AG09309 (cell line): ENCODE data around the gene EPHA4.

Experiments
- DNase-seq: peaks from one replicate; pipeline ENCODE4 v3.0.0-alpha.2; 2010; ENCODE audit warnings: low read depth
- H3K4me3 ChIP-seq: 2 replicates; pipeline ENCODE4 v1.5.1; 2011; ENCODE audit warnings: mild to moderate bottlenecking, low read depth, low read length, moderate library complexity; ENCODE audit not compliant: control insufficient read depth
- TF ChIP-seq, protein P1 (sequence below): IDR thresholded peaks from 2 replicates; pipeline ENCODE4 v1.5.1; 2011; ENCODE audit warnings: mild to moderate bottlenecking, low read depth, low read length, inconsistent platforms; ENCODE audit not compliant: insufficient read depth, control insufficient read depth; ENCODE audit errors: missing control alignments

The EPHA4 gene

DNA sequence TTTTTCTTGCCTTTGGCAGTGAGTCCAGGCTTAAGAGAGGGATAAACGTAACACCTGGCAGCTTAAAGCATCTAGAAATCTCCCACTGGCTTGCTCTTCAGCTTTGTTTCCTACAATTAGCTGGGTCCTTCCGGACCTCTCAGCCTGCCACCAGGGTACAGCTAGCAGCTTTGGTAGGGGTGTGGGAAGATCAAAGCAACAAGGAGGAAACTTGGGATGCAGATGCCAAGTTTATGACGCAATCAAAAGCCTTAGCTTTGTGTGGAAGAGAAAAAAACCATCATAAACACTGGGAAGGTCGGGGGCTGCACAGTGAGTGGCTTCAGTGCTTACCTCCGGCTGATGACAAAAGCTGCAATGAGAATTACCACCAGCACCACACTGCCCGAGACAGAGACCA, 116.9 kb downstream of the EPHA4 start:
- DNase-seq: no peak
- TF ChIP-seq, protein P1, sequence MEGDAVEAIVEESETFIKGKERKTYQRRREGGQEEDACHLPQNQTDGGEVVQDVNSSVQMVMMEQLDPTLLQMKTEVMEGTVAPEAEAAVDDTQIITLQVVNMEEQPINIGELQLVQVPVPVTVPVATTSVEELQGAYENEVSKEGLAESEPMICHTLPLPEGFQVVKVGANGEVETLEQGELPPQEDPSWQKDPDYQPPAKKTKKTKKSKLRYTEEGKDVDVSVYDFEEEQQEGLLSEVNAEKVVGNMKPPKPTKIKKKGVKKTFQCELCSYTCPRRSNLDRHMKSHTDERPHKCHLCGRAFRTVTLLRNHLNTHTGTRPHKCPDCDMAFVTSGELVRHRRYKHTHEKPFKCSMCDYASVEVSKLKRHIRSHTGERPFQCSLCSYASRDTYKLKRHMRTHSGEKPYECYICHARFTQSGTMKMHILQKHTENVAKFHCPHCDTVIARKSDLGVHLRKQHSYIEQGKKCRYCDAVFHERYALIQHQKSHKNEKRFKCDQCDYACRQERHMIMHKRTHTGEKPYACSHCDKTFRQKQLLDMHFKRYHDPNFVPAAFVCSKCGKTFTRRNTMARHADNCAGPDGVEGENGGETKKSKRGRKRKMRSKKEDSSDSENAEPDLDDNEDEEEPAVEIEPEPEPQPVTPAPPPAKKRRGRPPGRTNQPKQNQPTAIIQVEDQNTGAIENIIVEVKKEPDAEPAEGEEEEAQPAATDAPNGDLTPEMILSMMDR: no peak
- no peak overlapping the region for H3K4me3 ChIP-seq

DNA sequence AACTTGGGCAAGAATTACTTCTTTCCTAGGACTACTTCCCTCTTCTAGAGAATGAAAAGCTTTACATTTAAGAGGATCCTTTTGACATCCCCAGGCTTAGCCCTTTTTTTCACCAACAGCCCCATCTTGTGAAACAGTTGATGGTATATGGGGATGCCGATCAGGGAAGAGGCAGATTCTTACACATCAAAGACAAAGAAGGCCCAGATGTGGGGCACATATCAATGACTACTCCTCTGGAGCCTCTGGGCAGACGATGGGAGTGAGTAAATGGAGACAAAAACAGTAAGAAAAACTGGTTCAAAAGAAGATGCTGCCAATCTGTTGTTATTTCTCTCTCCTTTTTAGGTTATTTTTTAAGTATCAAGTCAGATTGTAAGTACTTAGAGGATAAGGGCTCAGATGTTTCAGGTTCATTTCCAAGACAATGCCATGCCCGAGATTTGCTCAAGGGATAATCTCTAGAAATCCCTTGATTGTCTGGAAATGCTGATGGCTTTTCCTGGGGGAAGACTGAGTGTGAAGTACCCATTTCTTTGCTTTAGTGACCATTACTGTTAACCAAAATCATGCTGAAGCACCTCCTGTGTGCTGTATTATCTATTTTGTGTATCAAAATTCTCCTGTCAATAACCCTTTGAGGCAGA, 117.5 kb downstream of the EPHA4 start:
- TF ChIP-seq, protein P1: no peak
- DNase-seq: no peak

DNA sequence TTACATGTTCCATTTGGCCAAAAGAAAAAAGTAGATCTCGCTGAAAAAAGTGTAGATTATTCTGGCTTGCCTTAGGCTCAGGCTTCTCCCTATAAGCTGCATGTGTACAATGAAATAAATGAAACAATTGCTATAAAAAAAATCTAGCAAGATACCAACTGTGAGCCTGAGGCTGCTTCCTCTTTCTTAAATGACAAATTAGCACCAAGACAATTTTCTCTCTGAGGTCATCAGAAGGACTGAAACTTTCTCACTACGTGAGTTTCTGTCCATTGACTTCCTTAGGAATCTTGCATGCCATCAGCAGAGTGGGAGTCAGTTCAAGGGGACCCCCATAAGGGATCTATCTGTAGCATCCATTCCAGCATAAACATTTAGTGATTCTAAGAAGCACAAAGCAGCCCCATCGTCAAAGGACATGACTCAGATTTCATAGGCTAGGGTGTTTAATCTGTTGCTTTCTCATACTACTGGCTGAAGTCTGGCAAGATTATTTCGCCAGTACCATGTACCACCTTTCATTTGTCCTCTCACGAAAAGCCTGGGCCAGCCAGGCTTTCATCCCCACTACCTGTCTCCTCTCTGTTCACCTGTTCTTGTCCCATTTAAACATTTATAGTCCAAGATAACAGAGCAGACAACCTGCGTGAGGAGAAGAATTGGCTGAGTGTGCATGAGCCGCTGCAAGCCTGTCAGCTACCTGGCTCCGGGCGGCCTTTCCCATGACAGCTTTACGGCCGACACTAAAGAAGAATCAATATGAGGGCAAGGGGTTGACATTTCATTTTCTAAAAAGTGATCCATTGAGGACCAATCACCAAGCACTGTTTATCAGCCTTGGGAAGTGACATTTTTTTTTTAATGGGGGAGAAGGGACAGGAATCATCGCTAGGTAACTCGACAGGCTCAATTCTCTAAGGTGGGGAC, 120.0 kb downstream of the EPHA4 start:
- TF ChIP-seq, protein P1: no peak
- H3K4me3 ChIP-seq: no peak overlapping the region
- no peak for DNase-seq

More for the DNA sequence above, 117.5 kb downstream of the EPHA4 start:
- H3K4me3 ChIP-seq: no peak overlapping the region

DNA sequence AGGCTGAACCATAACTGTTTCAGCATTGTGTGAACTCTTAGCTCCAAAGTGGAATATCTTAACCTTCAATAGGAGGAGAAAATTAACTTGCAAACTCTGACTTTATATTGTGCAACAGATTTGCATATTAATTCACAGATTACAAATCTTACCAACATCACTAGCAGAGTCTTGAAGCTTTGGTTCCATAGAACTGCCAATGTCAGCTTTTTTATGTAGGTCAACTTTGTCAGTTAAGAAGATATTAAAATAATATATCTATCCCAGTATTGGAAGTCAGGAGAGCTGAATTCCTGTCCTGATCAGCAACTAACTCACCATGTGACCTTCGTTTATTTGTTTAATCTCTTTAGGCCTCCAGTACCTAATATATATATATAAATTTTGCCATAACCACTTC, 121.8 kb downstream of the EPHA4 start:
- H3K4me3 ChIP-seq: no peak overlapping the region
- DNase-seq: no peak
- TF ChIP-seq, protein P1: no peak

DNA sequence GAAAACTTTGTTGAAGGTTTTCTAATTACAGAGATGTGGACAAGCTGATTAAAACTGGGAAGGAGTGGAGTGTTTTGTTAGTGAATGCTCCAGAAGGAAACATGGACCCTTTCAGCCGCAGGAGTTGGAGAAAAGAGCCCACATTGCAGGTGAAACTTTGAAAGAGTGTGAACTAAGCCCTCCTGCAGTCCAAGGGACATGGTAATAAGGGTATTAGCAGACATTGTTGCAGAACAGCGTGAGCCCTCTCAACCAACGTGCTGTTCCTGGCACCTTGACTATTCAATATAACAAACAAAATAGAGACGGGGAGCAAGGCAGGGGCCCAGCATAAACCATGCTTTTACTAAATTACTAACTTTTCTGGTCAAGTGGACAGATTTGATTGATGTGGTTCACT, 122.7 kb downstream of the EPHA4 start:
- no peak for DNase-seq
- TF ChIP-seq, protein P1: no peak

DNA sequence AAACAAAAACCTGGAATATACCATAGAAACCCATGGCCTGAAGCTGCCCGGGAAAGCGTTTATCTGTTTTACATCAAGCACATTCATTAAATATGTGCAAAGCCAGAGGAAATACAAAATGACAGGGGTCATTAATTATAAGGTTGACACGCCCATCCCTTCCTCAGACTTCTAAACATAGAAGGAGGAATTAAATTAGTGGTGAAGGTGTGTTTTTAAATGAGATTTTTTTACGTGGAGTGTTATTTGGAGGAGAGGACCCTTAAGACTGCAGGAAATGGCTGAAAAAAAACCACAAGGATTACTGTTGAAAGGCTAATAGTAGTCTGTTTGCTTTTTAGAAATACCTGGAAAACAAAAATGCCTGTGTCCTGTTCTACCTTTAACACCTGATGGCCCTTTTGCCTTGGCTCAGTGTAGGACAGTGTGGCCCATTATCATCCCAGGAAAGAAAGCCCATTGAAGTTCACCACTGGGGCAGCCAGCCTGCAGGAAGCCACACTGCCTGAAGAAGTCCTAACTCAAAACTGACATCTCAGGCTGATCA, 123.2 kb downstream of the EPHA4 start:
- TF ChIP-seq, protein P1: no peak
- H3K4me3 ChIP-seq: no peak overlapping the region
- no peak for DNase-seq

More for the DNA sequence above, 122.7 kb downstream of the EPHA4 start:
- no peak overlapping the region for H3K4me3 ChIP-seq
